Endothelial cell of umbilical vein (primary cell): ENCODE data around the gene CNRIP1. TPM values are rescaled to one million over a fixed set of nuclear protein-coding genes. Genes with fewer than 3 reads are reported as not detected.

Experiments used
- BruUV-seq: library from RNA; stranded (reverse); fragments of 400-500 nt; replicated peaks from 2 replicates; lab custom pipeline; 2021; lab: Mats Ljungman, UMichigan
- CTCF ChIA-PET: fragments of 300-600, 350-600 bp; sonication (Branson Sonifier 250); formaldehyde crosslinking; loops from one replicate; lab custom pipeline; 2021; ENCODE audit warnings: antibody characterized with exemption, inconsistent platforms; lab: Charles Lee
- POLR2A ChIA-PET: fragments of 300-600, 350-600 bp; sonication (Branson Sonifier 250); formaldehyde crosslinking; loops from one replicate; lab custom pipeline; 2021; ENCODE audit warnings: antibody characterized with exemption, inconsistent platforms; lab: Charles Lee
- DNase-seq: peaks from one replicate; pipeline ENCODE4 v3.0.0-alpha.2; 2011; ENCODE audit warnings: low read depth, low spot score
- FAIRE-seq: peaks from 2 replicates; lab custom pipeline; 2011; peaks lifted over from hg19 to GRCh38; lab: Jason Lieb, UNC
- H2AFZ ChIP-seq: 2 replicates; pipeline ENCODE4 v1.6.0; 2012; ENCODE audit warnings: low read depth, low read length, control low read depth, inconsistent platforms
- H3K27ac ChIP-seq: 2 replicates; pipeline ENCODE4 v1.5.1; 2011; ENCODE audit warnings: low read depth, mild to moderate bottlenecking, control low read depth, low read length, moderate library complexity; ENCODE audit not compliant: insufficient read depth
- H3K27me3 ChIP-seq, 2 experiments: 2 replicates each; pipeline versions ENCODE4 v1.6.0 to v1.6.1; 2011; ENCODE audit warnings: low read length in 2 of 2, mixed read lengths in 1 of 2; ENCODE audit not compliant: control insufficient read depth in 2 of 2, insufficient read depth in 2 of 2
- H3K36me3 ChIP-seq, 2 experiments: 2 replicates in 1 of 2; 3 replicates in 1 of 2; pipeline ENCODE4 v1.5.1; 2011; ENCODE audit warnings: low read length in 2 of 2, mild to moderate bottlenecking in 1 of 2, moderate library complexity in 1 of 2; ENCODE audit not compliant: control insufficient read depth in 2 of 2, insufficient read depth in 2 of 2; ENCODE audit errors: extremely low read depth in 1 of 2
- H3K4me1 ChIP-seq: 3 replicates; pipeline ENCODE4 v1.5.1; 2011; ENCODE audit warnings: mild to moderate bottlenecking, low read length; ENCODE audit not compliant: control insufficient read depth, insufficient read depth; ENCODE audit errors: extremely low read depth
- H3K4me2 ChIP-seq: 2 replicates; pipeline ENCODE4 v1.6.1; 2011; ENCODE audit warnings: low read length, control low read depth, mixed read lengths; ENCODE audit not compliant: insufficient read depth
- H3K4me3 ChIP-seq, 3 experiments: fragments of 200-600 bp in 1 of 3; sonication (generic), shearing (Covaris generic) in 1 of 3; replicated peaks in 1 of 3; 2 replicates each; pipeline ENCODE4 v1.5.1; 2011 to 2016; ENCODE audit warnings: control low read depth in 3 of 3, low read length in 3 of 3, mild to moderate bottlenecking in 2 of 3, inconsistent platforms in 1 of 3, low read depth in 1 of 3, moderate library complexity in 1 of 3; ENCODE audit not compliant: insufficient read depth in 1 of 3
- H3K79me2 ChIP-seq: 2 replicates; pipeline ENCODE4 v1.6.0; 2012; ENCODE audit warnings: low read length, inconsistent platforms; ENCODE audit not compliant: control insufficient read depth, insufficient read depth
- H3K9ac ChIP-seq: replicated peaks from 2 replicates; pipeline ENCODE3; 2011; ENCODE audit warnings: low read length, control low read depth; ENCODE audit not compliant: insufficient read depth; ENCODE audit errors: extremely low read depth
- H3K9me1 ChIP-seq: replicated peaks from 3 replicates; pipeline ENCODE4 v1.6.0; 2011; ENCODE audit warnings: mild to moderate bottlenecking, low read length; ENCODE audit not compliant: control insufficient read depth, insufficient read depth; ENCODE audit errors: extremely low read depth
- H3K9me3 ChIP-seq: replicated peaks from 2 replicates; pipeline ENCODE4 v1.5.1; 2012; ENCODE audit warnings: low read length, inconsistent platforms; ENCODE audit not compliant: control insufficient read depth, insufficient read depth
- H4K20me1 ChIP-seq: replicated peaks from 2 replicates; pipeline ENCODE3; 2011; ENCODE audit warnings: mild to moderate bottlenecking, low read length; ENCODE audit not compliant: control insufficient read depth, insufficient read depth; ENCODE audit errors: extremely low read depth
- EZH2 ChIP-seq: IDR thresholded peaks from 2 replicates; pipeline ENCODE4 v1.6.1; 2012; ENCODE audit warnings: borderline replicate concordance, low read depth, mild to moderate bottlenecking, moderate library complexity, low read length, inconsistent platforms; ENCODE audit not compliant: severe bottlenecking
- FOS ChIP-seq: IDR thresholded peaks from 2 replicates; pipeline ENCODE4 v1.6.1; 2011; ENCODE audit warnings: mild to moderate bottlenecking, low read length, moderate library complexity, borderline replicate concordance; ENCODE audit not compliant: insufficient read depth
- JUN ChIP-seq: IDR thresholded peaks from 2 replicates; pipeline ENCODE4 v1.6.1; 2011; ENCODE audit warnings: borderline replicate concordance, low read depth; ENCODE audit not compliant: insufficient read length, insufficient read depth
- MAX ChIP-seq: IDR thresholded peaks from 2 replicates; pipeline ENCODE4 v1.6.1; 2011; ENCODE audit not compliant: insufficient read depth, insufficient read length
- POLR2A ChIP-seq: IDR thresholded peaks from 2 replicates; pipeline ENCODE4 v1.6.1; 2012; ENCODE audit warnings: low read depth, mild to moderate bottlenecking, control low read depth, low read length
- dilution Hi-C: fragments of 300-500 bp; cut with MboI; formaldehyde crosslinking; loops from one replicate; pipeline ENCODE4 v1.15.0; 2019; ENCODE audit warnings: low sequenced_read_pairs; ENCODE audit not compliant: extremely low pct_ligation_motif_present
- intact Hi-C: fragments of 100-400 bp; cut with micrococcal nuclease; formaldehyde crosslinking; loops from one replicate; pipeline ENCODE4 v1.10.0; 2022
- polyA plus RNA-seq, 4 experiments: library from polyadenylated mRNA; depleted of rRNA in 3 of 4; stranded (reverse) in 3 of 4; unstranded in 1 of 4; fragments of >200 nt; gene quantifications; 2 replicates each; pipeline versions ENCODE4 v1.2.1 to v1.2.3, GENCODE V29; 2011 to 2012; ENCODE audit warnings: missing spikeins in 1 of 4
- total RNA-seq: library from RNA; stranded (reverse); gene quantifications from 2 replicates; pipeline ENCODE4 v1.2.3, GENCODE V29; 2021

Gene CNRIP1
- total and polyA plus RNA-seq, 2 donors (not counting 3 experiments of a cell fraction or from before 2014, with no cell fraction given), result 74.6 to 98.9 TPM

- dilution Hi-C loops, result no loop called here
- no peak overlapping the region for H3K4me3 ChIP-seq
- FAIRE-seq (no peak), DNase-seq (no peak)
- no TSS peak for BruUV-seq
- no peaks in the 10 kb centered on the region for H3K9me3 ChIP-seq
- intact Hi-C loops, result no loop called here
- no peaks in the 10 kb centered on the region for H3K36me3 ChIP-seq
- no peak overlapping the region for H3K9ac ChIP-seq
- TF ChIP-seq JUN, result no peak
- no peak for TF ChIP-seq FOS
- TF ChIP-seq EZH2, result no peak
- no peak for TF ChIP-seq MAX
- TF ChIP-seq POLR2A, result no peak
- ChIA-PET CTCF (interaction anchor here (1.1 kb wide), 1 partner anchor 72 kb away, joined by 3 read pairs; no protein-coding TSS in a partner anchor), POLR2A (no interaction called here)
- no peak overlapping the region for H3K4me2 ChIP-seq
- H3K79me2 ChIP-seq, result no peaks in the 10 kb centered on the region
- H3K9me1 ChIP-seq, result no peaks in the 10 kb centered on the region
- no peak overlapping the region for H2AFZ ChIP-seq
- no peaks in the 10 kb centered on the region for H4K20me1 ChIP-seq
- no peaks in the 10 kb centered on the region for H3K4me1 ChIP-seq
- H3K27ac ChIP-seq, result no peak overlapping the region
- peaks cover 5 to 13% of the 10 kb centered on the region in 2 experiments for H3K27me3 ChIP-seq
Observed at GRCh38 chr2:68367953-68368653, 48.4 kb upstream of the CNRIP1 start.

- no peak overlapping the region for H2AFZ ChIP-seq
- ChIA-PET POLR2A (no interaction called here), CTCF (interaction anchor here (0.6 kb wide), 1 partner anchor 75 kb away, joined by 3 read pairs; no protein-coding TSS in a partner anchor)
- FAIRE-seq (no peak), DNase-seq (no peak)
- intact Hi-C loops, result no loop called here
- H3K36me3 ChIP-seq, result no peaks in the 10 kb centered on the region
- no peaks in the 10 kb centered on the region for H3K9me3 ChIP-seq
- BruUV-seq, result no TSS peak
- dilution Hi-C loops, result no loop called here
- H3K4me2 ChIP-seq, result no peak overlapping the region
- no peaks in the 10 kb centered on the region for H4K20me1 ChIP-seq
- H3K9me1 ChIP-seq, result no peaks in the 10 kb centered on the region
- no peak overlapping the region for H3K4me3 ChIP-seq
- TF ChIP-seq POLR2A, result no peak
- H3K27ac ChIP-seq, result no peak overlapping the region
- H3K4me1 ChIP-seq, result no peaks in the 10 kb centered on the region
- no peaks in the 10 kb centered on the region for H3K79me2 ChIP-seq
- H3K9ac ChIP-seq, result no peak overlapping the region
- peaks cover 5 to 9% of the 10 kb centered on the region in 2 experiments for H3K27me3 ChIP-seq
Observed at GRCh38 chr2:68366083-68366560, 46.4 kb upstream of the CNRIP1 start.
